Lower leg skin (tissue), 3 donors: ENCODE measurements around the gene GRM8.

ENCODE experiments used
- CTCF ChIP-seq, 3 donors: fragments of 450-650 bp; IDR thresholded peaks; one replicate each; pipeline ENCODE4 v1.5.1; 2016; ENCODE audit warnings: antibody characterized with exemption in 3 of 3, mild to moderate bottlenecking in 3 of 3, moderate library complexity in 2 of 3
- POLR2A ChIP-seq, 2 donors: fragments of 450-650 bp; IDR thresholded peaks; one replicate each; pipeline ENCODE4 v1.6.1; 2016 to 2017; ENCODE audit warnings: antibody characterized with exemption in 2 of 2, mild to moderate bottlenecking in 1 of 2, moderate library complexity in 1 of 2

- TF ChIP-seq CTCF (IDR thresholded peaks at IDR 0.05) (no peak), POLR2A (IDR thresholded peaks at IDR 0.05) (no peak)
These were observed 647.7 kb downstream of the GRM8 start for GRCh38 chr7:126605056-126605455.
